Measurements from ENCODE around the gene SCARF2.
A peak's percentile ranks its signal among the peaks of the same experiment; 100 is the strongest.
"Not testable (repeated sequence)": the region's sequence is repeated elsewhere in the genome, so short reads cannot be mapped to it uniquely, and the experiment has no call there.

Gene SCARF2

GRCh38 chr22:20437613-20438426 lies at the start of gene SCARF2:
TSS of gene SCARF2 (minus strand) at chr22:20437825. CDS start at chr22:20437754, 71 bp downstream.
- no peak for DNase-seq (ENCODE audit: low spot score)

DNA sequence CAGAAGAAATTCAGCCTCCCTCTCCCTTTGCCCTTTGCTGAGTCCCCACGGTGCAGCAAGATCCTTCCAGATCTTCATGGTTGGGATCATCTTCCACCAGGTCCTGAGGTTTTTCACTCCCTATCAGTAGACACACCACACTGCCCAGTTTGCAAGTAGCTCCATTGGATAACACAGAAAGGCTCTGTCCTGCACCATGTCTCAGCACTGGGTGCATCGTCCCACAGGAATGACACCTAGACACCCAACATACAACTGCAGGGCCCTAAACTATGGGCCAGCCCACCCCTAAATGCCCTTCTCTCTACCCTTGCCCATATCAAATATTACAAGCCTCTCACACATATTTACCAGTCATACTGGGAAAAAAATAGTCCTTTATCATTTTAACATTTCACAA lies 48.6 kb upstream of the SCARF2 start:
- no peak for DNase-seq (ENCODE audit: low spot score)

- no peak for DNase-seq (ENCODE audit: low spot score)
These were observed 47.5 kb upstream of the SCARF2 start for GRCh38 chr22:20484948-20485683.

DNA sequence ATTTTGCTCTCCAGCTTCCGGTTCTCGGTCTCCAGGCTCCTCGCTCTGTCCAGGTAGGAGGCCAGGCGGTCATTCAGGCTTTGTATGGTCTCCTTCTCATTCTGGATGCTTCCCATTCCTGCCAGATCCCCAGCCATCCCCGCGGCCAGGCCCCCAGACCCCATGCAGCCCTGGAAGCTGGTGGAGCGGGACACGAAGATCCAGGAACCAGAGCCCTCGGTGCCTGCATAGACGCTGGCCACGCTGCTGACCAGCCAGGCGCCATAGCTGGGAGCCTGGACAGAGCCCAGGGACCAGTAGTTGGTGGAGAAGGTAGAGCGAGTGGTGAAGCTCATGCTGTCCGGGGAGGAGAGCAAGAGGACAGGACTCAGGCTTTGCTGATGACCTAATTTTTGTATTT lies 46.1 kb upstream of the SCARF2 start:
- no peak for DNase-seq (ENCODE audit: low spot score)

DNA sequence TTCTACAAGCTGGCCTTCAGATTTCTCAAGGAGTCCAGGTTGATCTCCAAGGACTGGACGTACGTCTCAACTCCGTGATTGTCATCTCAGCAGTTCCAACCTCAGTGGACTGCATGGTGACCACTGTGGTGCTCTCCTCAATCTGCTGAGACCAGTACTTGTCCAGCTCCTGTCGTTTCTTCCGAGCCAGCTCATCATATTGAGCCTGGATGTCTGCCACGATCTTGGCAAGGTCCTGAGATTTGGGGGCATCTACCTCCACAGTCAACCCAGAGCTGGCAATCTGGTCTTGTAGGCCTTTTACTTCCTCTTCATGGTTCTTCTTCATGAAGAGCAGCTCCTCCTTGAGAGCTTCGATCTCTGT lies 45.5 kb upstream of the SCARF2 start:
- not testable (repeated sequence) for DNase-seq (ENCODE audit: low spot score)

- no peak for DNase-seq (ENCODE audit: low spot score)
These were observed 42.1 kb upstream of the SCARF2 start for GRCh38 chr22:20479612-20480196.

DNA sequence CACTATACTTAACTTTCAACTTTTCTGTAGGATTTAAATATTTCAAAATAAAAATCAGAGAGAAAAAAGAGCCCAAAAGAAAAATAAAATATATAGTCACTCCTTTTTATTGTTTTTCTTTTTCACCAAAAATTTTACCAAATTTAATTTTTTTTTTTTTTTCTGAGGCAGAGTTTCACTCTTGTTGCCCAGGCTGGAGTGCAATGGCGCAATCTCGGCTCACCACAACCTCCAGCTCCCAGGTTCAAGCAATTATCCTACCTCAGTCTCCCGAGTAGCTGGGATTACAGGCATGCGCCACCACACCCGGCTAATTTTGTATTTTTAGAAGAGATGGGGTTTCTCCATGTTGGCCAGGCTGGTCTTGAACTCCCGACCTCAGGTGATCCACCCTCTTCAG lies 40.4 kb upstream of the SCARF2 start:
- not testable (repeated sequence) for DNase-seq (ENCODE audit: low spot score)

GRCh38 chr22:20475569-20475968 lies 37.9 kb upstream of the SCARF2 start:
- not testable (repeated sequence) for DNase-seq (ENCODE audit: low spot score)

GRCh38 chr22:20475115-20475436 lies 37.5 kb upstream of the SCARF2 start:
- no peak for DNase-seq (ENCODE audit: low spot score)

- no peak for DNase-seq (ENCODE audit: low spot score)
These were observed 35.2 kb upstream of the SCARF2 start for GRCh38 chr22:20472629-20473442.

GRCh38 chr22:20471126-20471833 lies 33.7 kb upstream of the SCARF2 start:
- DNase-seq (ENCODE audit: low spot score) = no peak

- not testable (repeated sequence) for DNase-seq (ENCODE audit: low spot score)
These were observed 32.9 kb upstream of the SCARF2 start for GRCh38 chr22:20470525-20470924.

GRCh38 chr22:20469110-20469868 lies 31.7 kb upstream of the SCARF2 start:
- no peak for DNase-seq (ENCODE audit: low spot score)

GRCh38 chr22:20466659-20467379 lies 29.2 kb upstream of the SCARF2 start:
- DNase-seq (ENCODE audit: low spot score) = no peak

GRCh38 chr22:20465759-20466077 lies 28.1 kb upstream of the SCARF2 start:
- no peak for DNase-seq (ENCODE audit: low spot score)

DNA sequence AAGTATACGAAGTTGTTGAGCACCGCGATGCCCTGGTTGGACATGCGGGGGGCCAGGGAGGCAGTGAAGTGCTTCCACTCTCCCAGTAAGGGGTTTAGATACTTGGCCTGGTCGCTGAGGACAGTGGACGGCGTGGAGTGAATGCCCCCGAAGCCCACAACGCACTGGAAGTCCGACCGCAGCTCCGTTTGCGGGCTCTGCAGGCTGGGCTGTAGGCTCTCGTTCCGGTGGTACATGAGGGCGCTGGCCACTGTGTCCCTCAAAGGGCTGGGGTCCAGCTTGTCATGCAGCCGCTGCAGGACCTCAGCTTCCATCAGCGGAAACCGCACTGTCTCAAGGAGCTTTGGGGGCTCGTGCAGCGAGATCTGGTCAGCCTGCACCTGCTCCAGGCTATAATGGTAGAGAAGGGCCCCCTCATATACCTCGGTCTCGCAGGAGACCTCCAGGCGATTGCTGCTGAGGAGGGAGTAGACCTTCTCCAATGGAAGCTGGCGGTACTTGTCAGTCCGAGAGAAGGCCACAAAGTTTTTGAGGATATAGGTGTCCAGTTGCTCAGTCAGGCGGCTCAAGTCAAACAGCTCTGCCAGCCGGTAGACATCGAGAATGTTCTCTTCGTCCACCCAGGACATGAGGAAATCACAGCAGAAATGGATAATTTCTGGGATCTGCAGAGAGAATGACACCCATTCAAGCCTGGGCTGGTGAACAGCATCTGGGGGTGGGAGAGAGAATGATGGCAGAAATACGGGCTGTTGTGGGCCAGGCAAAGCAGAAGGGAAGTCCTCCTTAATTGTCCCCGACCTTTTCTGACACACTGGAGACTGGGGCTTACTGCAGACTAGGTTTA lies 27.5 kb upstream of the SCARF2 start:
- DNase-seq (ENCODE audit: low spot score) = no peak

DNA sequence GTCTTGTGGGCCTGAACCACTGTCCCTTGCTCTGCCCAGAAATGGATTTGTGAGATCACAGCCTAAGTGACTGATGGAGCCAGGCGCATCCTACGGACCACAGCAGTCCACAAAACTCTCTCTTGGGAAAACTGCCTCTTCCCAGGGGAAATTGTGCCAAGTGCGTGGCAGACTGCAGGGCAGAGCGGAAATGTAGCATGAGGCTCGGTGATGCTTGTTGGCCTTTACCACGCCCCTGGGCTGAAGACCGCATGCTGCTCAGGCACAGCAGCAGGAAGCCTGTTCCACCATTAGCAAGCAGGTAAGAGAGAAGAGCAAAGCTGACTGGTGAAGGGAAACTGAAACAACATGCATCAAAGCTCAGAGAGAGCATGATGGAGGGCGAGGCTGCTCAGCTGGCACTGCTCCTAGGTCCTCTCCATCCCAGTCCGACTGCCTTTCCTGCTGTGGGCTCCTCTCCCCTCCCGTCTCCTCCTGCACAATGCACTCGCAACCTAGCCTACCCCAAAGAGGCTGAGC lies 26.5 kb upstream of the SCARF2 start:
- DNase-seq (ENCODE audit: low spot score) = no peak

DNA sequence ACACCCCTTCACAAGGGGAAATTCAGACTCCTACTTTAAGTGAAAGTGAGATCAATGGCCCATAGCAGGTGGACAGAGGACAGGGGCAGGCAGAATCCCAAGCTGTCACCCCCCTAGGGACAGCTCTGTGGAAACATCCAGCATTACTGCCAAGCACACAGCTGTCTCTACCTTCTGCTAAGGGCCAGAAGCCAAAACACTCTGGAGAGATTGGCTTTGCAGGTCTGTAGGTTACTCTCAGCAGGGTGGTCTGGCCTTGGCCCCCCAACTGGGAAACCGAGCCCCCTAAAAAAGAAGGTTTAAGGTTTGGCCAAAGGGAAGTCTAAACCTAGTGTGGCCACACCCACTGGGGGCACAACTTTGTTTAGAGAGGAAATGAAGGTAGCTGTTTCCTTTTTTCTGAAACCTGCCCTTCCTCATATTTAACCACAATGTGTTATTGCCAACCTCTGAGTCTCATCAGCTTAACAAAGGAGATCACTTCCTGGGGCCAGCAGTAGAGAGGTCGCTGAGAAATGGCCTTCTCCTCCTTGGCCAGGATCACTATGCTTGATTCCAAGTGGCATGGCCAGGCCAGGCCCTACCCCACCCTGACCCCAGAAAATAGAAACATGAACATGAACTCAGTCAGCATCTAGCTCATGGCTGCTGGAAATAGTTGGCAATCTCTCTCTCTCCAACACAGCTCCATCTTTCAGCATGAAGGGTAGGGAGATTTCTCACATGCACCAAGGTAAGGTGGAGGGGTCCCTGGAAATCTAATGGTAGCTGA lies 25.9 kb upstream of the SCARF2 start:
- DNase-seq (ENCODE audit: low spot score) = peak; percentile 61
